Stomach smooth muscle (tissue), 2 donors: ENCODE results near the gene SPRYD3.
"Not testable (repeated sequence)": the region's sequence is repeated elsewhere in the genome, so short reads cannot be mapped to it uniquely, and the experiment has no call there.

ENCODE experiments used
- H3K27ac ChIP-seq: one replicate; pipeline ENCODE4 v1.7.0; 2013; ENCODE audit warnings: mild to moderate bottlenecking, low read length, inconsistent platforms
- H3K27me3 ChIP-seq, 2 donors: one replicate each; pipeline ENCODE4 v1.7.0; 2013; ENCODE audit warnings: low read length in 2 of 2; ENCODE audit not compliant: insufficient read depth in 2 of 2, control insufficient read depth in 1 of 2
- H3K36me3 ChIP-seq, 2 donors: one replicate each; pipeline ENCODE4 v1.7.0; 2013; ENCODE audit warnings: low read length in 2 of 2; ENCODE audit not compliant: control insufficient read depth in 2 of 2, insufficient read depth in 2 of 2
- H3K4me1 ChIP-seq: one replicate; pipeline ENCODE4 v1.7.0; 2013; ENCODE audit warnings: low read length; ENCODE audit not compliant: control insufficient read depth, insufficient read depth
- H3K4me3 ChIP-seq, 2 donors: one replicate each; pipeline ENCODE4 v1.7.0; 2013; ENCODE audit warnings: low read length in 2 of 2
- H3K9ac ChIP-seq, 2 donors: one replicate each; pipeline ENCODE4 v1.7.0; 2013; ENCODE audit warnings: low read length in 2 of 2, mild to moderate bottlenecking in 1 of 2
- H3K9me3 ChIP-seq, 2 donors: one replicate each; pipeline ENCODE4 v1.7.0; 2013; ENCODE audit warnings: low read length in 2 of 2; ENCODE audit not compliant: control insufficient read depth in 2 of 2
- donor health status: healthy.
- donor health status: Pancreatic carcinoma.

SPRYD3 gene

GRCh38 chr12:53100466-53101151, 21.4 kb upstream of the SPRYD3 start:
- peaks cover 35% of the 10 kb centered on the region for H3K4me1 ChIP-seq
- H3K9ac ChIP-seq, result no peak overlapping the region
- no peaks in the 10 kb centered on the region for H3K9me3 ChIP-seq
- H3K36me3 ChIP-seq, result peaks cover 0 to 5% of the 10 kb centered on the region in 2 donors
- H3K27me3 ChIP-seq, result no peaks in the 10 kb centered on the region
- H3K27ac ChIP-seq, result no peak overlapping the region
- H3K4me3 ChIP-seq, result peak overlapping the region in 1 of 2 donors; percentile 15

DNA sequence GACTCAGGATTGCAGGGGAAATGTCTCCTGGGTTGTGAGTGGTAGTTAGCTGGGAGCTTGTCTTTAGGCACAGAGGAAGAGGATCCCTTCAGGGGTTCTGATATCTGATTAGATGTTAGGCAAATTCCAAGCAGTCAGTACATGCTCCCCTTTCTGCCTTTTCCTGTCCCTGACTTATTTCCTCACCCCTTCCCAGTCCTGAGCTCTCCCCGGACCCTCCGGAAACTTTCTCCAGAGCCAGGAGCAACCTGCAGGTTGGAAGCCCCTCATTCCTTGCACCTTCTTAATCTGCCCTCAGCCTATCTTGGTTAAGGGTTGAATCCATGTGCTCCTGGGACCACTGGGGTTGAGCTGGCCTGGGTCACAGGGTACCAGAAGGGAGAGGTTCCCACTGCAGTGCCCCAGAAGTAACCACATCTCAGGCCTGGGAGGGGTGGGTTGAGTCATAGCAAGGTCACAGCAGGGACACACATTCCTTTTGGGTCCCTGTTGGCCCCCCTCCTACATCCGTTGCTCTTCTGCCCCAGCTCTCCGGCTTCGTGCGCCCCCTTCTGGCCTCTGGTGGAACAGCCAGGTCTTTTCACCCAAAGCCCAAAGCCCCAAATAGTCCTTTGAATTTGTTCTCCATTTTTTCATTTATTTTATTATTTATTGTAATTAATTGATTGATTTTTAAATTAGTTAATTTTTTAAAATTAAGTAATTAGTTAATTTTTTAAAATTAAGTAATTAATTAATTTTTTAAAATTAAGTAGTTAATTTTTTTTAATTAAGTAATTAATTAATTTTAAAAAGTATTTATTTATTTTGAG, 20.1 kb upstream of the SPRYD3 start:
- no peaks in the 10 kb centered on the region for H3K9me3 ChIP-seq
- H3K4me3 ChIP-seq, result peak overlapping the region; percentile 40 to 85
- peak overlapping the region; percentile 80 for H3K27ac ChIP-seq
- no peaks in the 10 kb centered on the region for H3K27me3 ChIP-seq
- H3K36me3 ChIP-seq, result peaks cover 0 to 5% of the 10 kb centered on the region in 2 donors
- H3K4me1 ChIP-seq, result peaks cover 36% of the 10 kb centered on the region
- H3K9ac ChIP-seq, result peak overlapping the region; percentile 58 to 62

- Histone ChIP-seq H3K36me3 (peaks cover 0 to 5% of the 10 kb centered on the region in 2 donors), H3K4me1 (peaks cover 40% of the 10 kb centered on the region), H3K27me3 (no peaks in the 10 kb centered on the region), H3K27ac (peak overlapping the region; percentile 80), H3K9ac (peak overlapping the region; percentile 55 to 62), H3K4me3 (peak overlapping the region; percentile 67 to 85), H3K9me3 (no peaks in the 10 kb centered on the region)
Observed at GRCh38 chr12:53098354-53098981, 19.3 kb upstream of the SPRYD3 start.

- H3K27ac ChIP-seq, result peak within 1 kb of the TSS; percentile 80
- peak within 1 kb of the TSS; percentile 66 to 70 for H3K9ac ChIP-seq
- no peaks in the 10 kb centered on the region for H3K9me3 ChIP-seq
- H3K4me3 ChIP-seq, result peak within 1 kb of the TSS; percentile 67 to 85
- H3K4me1 ChIP-seq, result peaks cover 36% of the 10 kb centered on the region
- H3K27me3 ChIP-seq, result no peaks in the 10 kb centered on the region
- H3K36me3 ChIP-seq, result peaks cover 0 to 5% of the 10 kb centered on the region in 2 donors
Observed at GRCh38 chr12:53097564-53098353, 18.6 kb upstream of the SPRYD3 start, which contains the start of gene IGFBP6. IGFBP6 (plus strand) TSS chr12:53097667; CDS start chr12:53097718, 51 bp downstream.

GRCh38 chr12:53097207-53097563, 18.0 kb upstream of the SPRYD3 start:
- Histone ChIP-seq H3K4me3 (peak overlapping the region; percentile 67 to 85), H3K27ac (peak overlapping the region; percentile 80), H3K36me3 (peaks cover 0 to 3% of the 10 kb centered on the region in 2 donors), H3K9ac (peak overlapping the region; percentile 66 to 70), H3K4me1 (peaks cover 36% of the 10 kb centered on the region), H3K27me3 (no peaks in the 10 kb centered on the region), H3K9me3 (no peaks in the 10 kb centered on the region)

DNA sequence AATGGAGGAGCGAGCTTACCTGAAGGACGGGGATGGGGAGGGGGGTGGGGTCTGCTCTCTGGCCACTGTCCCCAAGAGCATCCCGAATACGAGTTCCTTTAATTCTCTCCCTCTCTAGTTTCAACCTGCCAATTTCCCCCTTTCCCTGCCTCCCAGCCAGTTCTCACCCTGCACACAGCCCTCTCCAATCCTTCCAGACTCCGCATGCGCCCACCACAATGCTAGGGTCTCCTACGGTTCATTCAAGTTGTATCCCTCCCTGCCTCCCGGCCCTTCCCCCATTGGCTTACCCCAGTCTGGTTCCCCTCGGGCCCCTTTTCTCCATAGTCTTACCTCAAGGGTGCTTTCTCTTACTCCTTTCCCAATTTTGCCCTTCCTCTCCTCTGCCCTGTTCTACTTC, 17.6 kb upstream of the SPRYD3 start:
- Histone ChIP-seq H3K27ac (peak overlapping the region; percentile 80), H3K27me3 (no peaks in the 10 kb centered on the region), H3K4me3 (peak overlapping the region; percentile 67 to 85), H3K9ac (peak overlapping the region; percentile 66 to 70), H3K9me3 (no peaks in the 10 kb centered on the region), H3K36me3 (peaks cover 0 to under 1% of the 10 kb centered on the region in 2 donors), H3K4me1 (peaks cover 38% of the 10 kb centered on the region)

DNA sequence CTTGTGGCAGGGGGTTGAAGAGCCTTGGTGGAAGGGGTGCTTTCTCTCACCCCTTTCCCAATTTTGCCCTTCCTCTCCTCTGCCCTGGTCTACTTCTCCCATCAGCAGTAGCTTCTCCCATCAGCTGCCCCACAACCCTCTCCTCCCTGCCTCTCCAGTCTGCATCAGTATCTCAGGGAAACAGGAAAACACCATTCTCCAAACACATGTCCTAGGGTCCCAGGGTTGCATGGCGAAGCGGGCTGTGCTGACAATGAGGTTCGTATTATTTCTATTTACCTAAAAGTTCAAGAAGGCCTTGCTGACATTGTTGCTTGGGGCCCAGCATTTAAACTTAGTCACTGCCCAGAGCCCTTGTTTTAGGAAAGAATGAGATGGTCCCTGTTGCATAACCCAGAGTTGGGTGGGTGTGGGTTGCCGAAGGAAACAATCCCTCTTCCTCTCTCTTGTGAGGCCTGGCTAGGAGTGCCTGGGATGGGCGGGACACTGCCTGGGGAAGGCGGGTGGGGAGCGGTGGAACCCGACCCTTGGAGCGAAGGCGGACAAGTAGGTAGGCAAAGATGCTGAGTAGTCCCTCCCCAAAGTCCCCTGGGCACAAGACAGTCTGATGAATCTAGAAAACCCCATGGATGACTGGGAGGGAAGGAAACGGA, 17.0 kb upstream of the SPRYD3 start:
- Histone ChIP-seq H3K9ac (peak overlapping the region in 1 of 2 donors; percentile 70), H3K27ac (peak overlapping the region; percentile 80), H3K4me3 (peak overlapping the region; percentile 67 to 85)

DNA sequence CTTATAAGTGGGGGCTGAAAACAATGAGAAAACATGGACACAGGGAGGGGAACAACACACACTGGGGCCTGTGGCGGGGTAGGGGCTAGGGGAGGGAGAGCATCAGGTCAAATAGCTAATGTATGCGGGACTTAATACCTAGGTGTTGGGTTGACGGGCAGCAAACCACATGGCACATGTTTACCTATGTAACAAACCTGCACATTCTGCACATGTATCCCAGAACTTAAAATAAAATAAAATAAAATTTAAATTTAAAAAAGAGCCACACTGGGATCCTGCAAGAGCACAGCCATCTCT, 16.4 kb upstream of the SPRYD3 start:
- H3K27ac ChIP-seq, H3K4me3 ChIP-seq, H3K9ac ChIP-seq, H3K36me3 ChIP-seq, H3K27me3 ChIP-seq, H3K9me3 ChIP-seq: not testable (repeated sequence)
- H3K4me1 ChIP-seq, result peaks cover 38% of the 10 kb centered on the region

More for the DNA sequence above, 17.0 kb upstream of the SPRYD3 start:
- Histone ChIP-seq H3K4me1 (peaks cover 38% of the 10 kb centered on the region), H3K36me3 (no peaks in the 10 kb centered on the region), H3K27me3 (no peaks in the 10 kb centered on the region), H3K9me3 (no peaks in the 10 kb centered on the region)

GRCh38 chr12:53094796-53095595, 15.8 kb upstream of the SPRYD3 start:
- H3K4me3 ChIP-seq, H3K9ac ChIP-seq, H3K36me3 ChIP-seq, H3K9me3 ChIP-seq, H3K27ac ChIP-seq, H3K27me3 ChIP-seq: not testable (repeated sequence)
- H3K4me1 ChIP-seq, result peaks cover 38% of the 10 kb centered on the region
